HCT116 (cell line): ENCODE results near the gene ADD1. TPM values are rescaled to one million over a fixed set of nuclear protein-coding genes. Genes with fewer than 3 reads are reported as not detected.

ENCODE experiments used
- ATAC-seq: fragments of 200-7000 bp; cut with Tn5 transposase; 2 replicates; pipeline ENCODE4 v1.9.1; 2020; ENCODE audit warnings: mild to moderate bottlenecking, moderate library complexity
- BruUV-seq: library from RNA; stranded (reverse); fragments of 400-500 nt; replicated peaks from 2 replicates; lab custom pipeline; 2021; lab: Mats Ljungman, UMichigan
- CTCF ChIA-PET: fragments of 300-600 bp; sonication (Branson Sonifier 250); formaldehyde crosslinking; loops from one replicate; lab custom pipeline; 2021; ENCODE audit warnings: antibody characterized with exemption; lab: Charles Lee
- POLR2A ChIA-PET: fragments of 300-600, 350-600 bp; sonication (Branson Sonifier 250); formaldehyde crosslinking; loops from one replicate; lab custom pipeline; 2021; ENCODE audit warnings: antibody characterized with exemption; lab: Charles Lee
- RAD21 ChIA-PET, 2 experiments: fragments of 300-600 bp; sonication (Branson Sonifier 250); formaldehyde crosslinking; loops; one replicate each; lab custom pipeline; 2023; ENCODE audit warnings: low total read pairs in 2 of 2; ENCODE audit not compliant: uncharacterized antibody in 2 of 2, unreplicated experiment in 2 of 2, low non-redundant PET in 1 of 2; lab: Charles Lee
- DNase-seq: peaks from one replicate; pipeline ENCODE4 v3.0.0-alpha.2; 2010; ENCODE audit warnings: low read depth, low spot score
- H2AFZ ChIP-seq: fragments of 200-600 bp; shearing (Covaris generic), sonication (generic); 2 replicates; pipeline ENCODE4 v1.6.1; 2017; ENCODE audit warnings: low read depth, mixed run types, mixed read lengths, antibody characterized with exemption, low read length; ENCODE audit not compliant: poor library complexity, severe bottlenecking
- H3K27ac ChIP-seq: 2 replicates; pipeline ENCODE4 v1.5.1; 2012; ENCODE audit warnings: low read depth, low read length
- H3K27me3 ChIP-seq: fragments of 200-600 bp; sonication (generic); 2 replicates; pipeline ENCODE4 v1.6.1; 2016; ENCODE audit warnings: mixed run types, low read length, mixed read lengths; ENCODE audit not compliant: insufficient read depth
- H3K36me3 ChIP-seq, 2 experiments: fragments of 200-500 bp in 1 of 2; fragments of 200-600 bp in 1 of 2; sonication (Bioruptor generic) in 1 of 2; sonication (generic) in 1 of 2; 2 replicates each; pipeline versions ENCODE4 v1.5.1 to v1.6.1; 2014 to 2016; ENCODE audit warnings: low read length in 2 of 2, inconsistent platforms in 1 of 2, mixed read lengths in 1 of 2, mixed run types in 1 of 2; ENCODE audit not compliant: insufficient read depth in 2 of 2, control insufficient read depth in 1 of 2
- H3K4me1 ChIP-seq, 2 experiments: fragments of 200-600 bp in 1 of 2; sonication (generic) in 1 of 2; 2 replicates each; pipeline versions ENCODE4 v1.5.1 to v1.6.1; 2012 to 2017; ENCODE audit warnings: low read length in 2 of 2, inconsistent platforms in 1 of 2, mild to moderate bottlenecking in 1 of 2, mixed read lengths in 1 of 2, mixed run types in 1 of 2, moderate library complexity in 1 of 2; ENCODE audit not compliant: insufficient read depth in 2 of 2, control insufficient read depth in 1 of 2
- H3K4me2 ChIP-seq: fragments of 200-600 bp; sonication (generic); 2 replicates; pipeline ENCODE4 v1.6.1; 2017; ENCODE audit warnings: mixed run types, low read length, mixed read lengths
- H3K4me3 ChIP-seq, 2 experiments: fragments of 200-600 bp in 1 of 2; sonication (generic) in 1 of 2; replicated peaks in 1 of 2; 2 replicates each; pipeline ENCODE4 v1.5.1; 2011 to 2016; ENCODE audit warnings: low read length in 2 of 2, control low read depth in 1 of 2, low read depth in 1 of 2, mild to moderate bottlenecking in 1 of 2, mixed read lengths in 1 of 2, mixed run types in 1 of 2
- H3K79me2 ChIP-seq: fragments of 200-600 bp; sonication (generic); 2 replicates; pipeline ENCODE4 v1.6.1; 2017; ENCODE audit warnings: mild to moderate bottlenecking, mixed run types, low read length, moderate library complexity, mixed read lengths; ENCODE audit not compliant: insufficient read depth
- H3K9ac ChIP-seq: fragments of 200-600 bp; sonication (generic); 2 replicates; pipeline ENCODE4 v1.6.1; 2016; ENCODE audit warnings: low read length, mixed read lengths
- H3K9me2 ChIP-seq: fragments of 200-600 bp; sonication (generic), shearing (Covaris generic); 2 replicates; pipeline ENCODE4 v1.6.1; 2017; ENCODE audit warnings: mixed run types, mild to moderate bottlenecking, moderate library complexity; ENCODE audit not compliant: insufficient read depth
- H3K9me3 ChIP-seq, 2 experiments: fragments of 200-500 bp in 1 of 2; fragments of 200-600 bp in 1 of 2; sonication (Bioruptor generic) in 1 of 2; sonication (generic) in 1 of 2; 2 replicates each; pipeline ENCODE4 v1.6.1; 2014 to 2017; ENCODE audit warnings: low read length in 2 of 2, mixed read lengths in 2 of 2, inconsistent platforms in 1 of 2, low read depth in 1 of 2, mild to moderate bottlenecking in 1 of 2, mixed run types in 1 of 2, moderate library complexity in 1 of 2; ENCODE audit not compliant: control insufficient read depth in 1 of 2, insufficient read depth in 1 of 2
- H4K20me1 ChIP-seq: fragments of 200-600 bp; sonication (generic), shearing (Covaris generic); 2 replicates; pipeline ENCODE4 v1.6.1; 2017; ENCODE audit warnings: mixed run types, mild to moderate bottlenecking, moderate library complexity; ENCODE audit not compliant: insufficient read depth
- ELF1 ChIP-seq: IDR thresholded peaks from 2 replicates; pipeline ENCODE4 v1.6.1; 2012; ENCODE audit warnings: low read depth, borderline replicate concordance
- POLR2AphosphoS5 ChIP-seq: IDR thresholded peaks from 2 replicates; pipeline ENCODE4 v1.6.1; 2011; ENCODE audit warnings: mild to moderate bottlenecking, low read depth, low read length, moderate library complexity
- REST ChIP-seq: IDR thresholded peaks from 2 replicates; pipeline ENCODE4 v1.6.1; 2012; ENCODE audit warnings: low read depth
- intact Hi-C: fragments of 100-400 bp; cut with micrococcal nuclease; formaldehyde crosslinking; loops from 2 replicates; pipeline ENCODE4 v1.10.0; 2022
- total RNA-seq: library from RNA; stranded (reverse); gene quantifications from one replicate; pipeline ENCODE4 v1.2.1, GENCODE V29; 2021; ENCODE audit not compliant: unreplicated experiment

The ADD1 gene
- total RNA-seq, 1 experiment from 2014 or later: 139 TPM

- TF ChIP-seq REST (no peak), POLR2AphosphoS5 (no peak), ELF1 (no peak)
Observed at GRCh38 chr4:2824836-2825381, 18.7 kb upstream of the ADD1 start (continued).

- RAD21 ChIA-PET: no interaction called here
- Histone ChIP-seq H3K9me2 (no peaks in the 10 kb centered on the region), H2AFZ (no peak overlapping the region), H3K4me3 (no peak overlapping the region), H3K4me1 (no peaks in the 10 kb centered on the region; a peak in 1 of 4 replicates), H3K27ac (no peak overlapping the region), H3K9ac (no peak overlapping the region)
- no peak for DNase-seq
- ATAC-seq: no peak
- intact Hi-C loops: no loop called here
- no peak for TF ChIP-seq ELF1
- TF ChIP-seq, all 23 proteins: peak for 0
- CTCF ChIA-PET: no interaction called here
- H3K79me2 ChIP-seq: peaks cover 6% of the 10 kb centered on the region; the same call in 1 of the 2 replicates
- no peaks in the 10 kb centered on the region for H4K20me1 ChIP-seq
- peaks cover 24 to 36% of the 10 kb centered on the region in 2 experiments for H3K36me3 ChIP-seq
- no peaks in the 10 kb centered on the region for H3K9me3 ChIP-seq
- no peak overlapping the region for H3K4me2 ChIP-seq
- BruUV-seq: no TSS peak
- POLR2A ChIA-PET: no interaction called here
- H3K27me3 ChIP-seq: no peaks in the 10 kb centered on the region
Observed at GRCh38 chr4:2825740-2826139, 17.9 kb upstream of the ADD1 start.
